Activated naive CD8-positive, alpha-beta T cell (primary cell): ENCODE data around the gene IL17B.

Experiments
- H3K27ac Mint-ChIP-seq: one replicate; pipeline ENCODE4 v1.8.0; 2021; ENCODE audit warnings: mixed read lengths
- H3K27me3 Mint-ChIP-seq: one replicate; pipeline ENCODE4 v1.8.0; 2021; ENCODE audit warnings: mixed read lengths
- H3K36me3 Mint-ChIP-seq: one replicate; pipeline ENCODE4 v1.8.0; 2021; ENCODE audit warnings: mixed read lengths
- H3K4me1 Mint-ChIP-seq: one replicate; pipeline ENCODE4 v1.8.0; 2021; ENCODE audit warnings: low read depth, mixed read lengths
- H3K4me3 Mint-ChIP-seq: one replicate; pipeline ENCODE4 v1.8.0; 2021; ENCODE audit warnings: mild to moderate bottlenecking, mixed read lengths
- H3K9me3 Mint-ChIP-seq: one replicate; pipeline ENCODE4 v1.8.0; 2021; ENCODE audit warnings: low read depth, mixed read lengths

IL17B gene

GRCh38 chr5:149379177-149379761, at the start of gene IL17B:
IL17B (minus strand) TSS chr5:149379292; CDS start chr5:149379225, 67 bp downstream.
- peaks cover 2% of the 10 kb centered on the region for H3K27me3 Mint-ChIP-seq
- no peak within 1 kb of the TSS for H3K4me3 Mint-ChIP-seq
- peaks cover 3% of the 10 kb centered on the region for H3K36me3 Mint-ChIP-seq
- H3K27ac Mint-ChIP-seq, result no peak within 1 kb of the TSS
- no peaks in the 10 kb centered on the region for H3K9me3 Mint-ChIP-seq
- H3K4me1 Mint-ChIP-seq, result no peaks in the 10 kb centered on the region

GRCh38 chr5:149428032-149428431, 48.9 kb upstream of the IL17B start:
- no peaks in the 10 kb centered on the region for H3K36me3 Mint-ChIP-seq
- no peak overlapping the region for H3K4me3 Mint-ChIP-seq
- no peak overlapping the region for H3K27ac Mint-ChIP-seq
- H3K4me1 Mint-ChIP-seq, result peaks cover 3% of the 10 kb centered on the region
- H3K9me3 Mint-ChIP-seq, result no peaks in the 10 kb centered on the region
- H3K27me3 Mint-ChIP-seq, result no peaks in the 10 kb centered on the region

- Mint-ChIP-seq H3K27ac (no peak overlapping the region), H3K4me1 (peaks cover 3% of the 10 kb centered on the region), H3K9me3 (no peaks in the 10 kb centered on the region), H3K4me3 (no peak overlapping the region), H3K27me3 (no peaks in the 10 kb centered on the region), H3K36me3 (no peaks in the 10 kb centered on the region)
Observed at GRCh38 chr5:149427374-149427773, 48.3 kb upstream of the IL17B start.

GRCh38 chr5:149426931-149427330, 47.8 kb upstream of the IL17B start:
- no peak overlapping the region for H3K4me3 Mint-ChIP-seq
- no peak overlapping the region for H3K27ac Mint-ChIP-seq

GRCh38 chr5:149425729-149426128, 46.6 kb upstream of the IL17B start:
- peaks cover 6% of the 10 kb centered on the region for H3K4me1 Mint-ChIP-seq
- H3K27ac Mint-ChIP-seq, result no peak overlapping the region
- no peaks in the 10 kb centered on the region for H3K9me3 Mint-ChIP-seq

More at GRCh38 chr5:149426931-149427330, 47.8 kb upstream of the IL17B start:
- H3K9me3 Mint-ChIP-seq, result no peaks in the 10 kb centered on the region
- no peaks in the 10 kb centered on the region for H3K36me3 Mint-ChIP-seq
- no peaks in the 10 kb centered on the region for H3K27me3 Mint-ChIP-seq
- H3K4me1 Mint-ChIP-seq, result peaks cover 6% of the 10 kb centered on the region

GRCh38 chr5:149424371-149425315, 45.6 kb upstream of the IL17B start:
- no peak overlapping the region for H3K4me3 Mint-ChIP-seq
- no peaks in the 10 kb centered on the region for H3K36me3 Mint-ChIP-seq
- no peaks in the 10 kb centered on the region for H3K27me3 Mint-ChIP-seq
- H3K9me3 Mint-ChIP-seq, result no peaks in the 10 kb centered on the region
- peaks cover 4% of the 10 kb centered on the region for H3K4me1 Mint-ChIP-seq
- H3K27ac Mint-ChIP-seq, result no peak overlapping the region

More at GRCh38 chr5:149425729-149426128, 46.6 kb upstream of the IL17B start:
- Mint-ChIP-seq H3K36me3 (no peaks in the 10 kb centered on the region), H3K27me3 (no peaks in the 10 kb centered on the region), H3K4me3 (no peak overlapping the region)

- H3K4me1 Mint-ChIP-seq, result peaks cover 4% of the 10 kb centered on the region
- H3K9me3 Mint-ChIP-seq, result no peaks in the 10 kb centered on the region
- H3K36me3 Mint-ChIP-seq, result no peaks in the 10 kb centered on the region
- H3K4me3 Mint-ChIP-seq, result no peak overlapping the region
- H3K27me3 Mint-ChIP-seq, result no peaks in the 10 kb centered on the region
- H3K27ac Mint-ChIP-seq, result no peak overlapping the region
Observed at GRCh38 chr5:149423794-149424268, 44.7 kb upstream of the IL17B start.

GRCh38 chr5:149423049-149423793, 44.1 kb upstream of the IL17B start:
- H3K4me1 Mint-ChIP-seq, result peaks cover 4% of the 10 kb centered on the region
- no peaks in the 10 kb centered on the region for H3K9me3 Mint-ChIP-seq
- H3K27ac Mint-ChIP-seq, result no peak overlapping the region
- H3K27me3 Mint-ChIP-seq, result no peaks in the 10 kb centered on the region
- H3K4me3 Mint-ChIP-seq, result no peak overlapping the region
- no peaks in the 10 kb centered on the region for H3K36me3 Mint-ChIP-seq

GRCh38 chr5:149422366-149423048, 43.4 kb upstream of the IL17B start:
- Mint-ChIP-seq H3K27me3 (no peaks in the 10 kb centered on the region), H3K27ac (no peak overlapping the region), H3K9me3 (no peaks in the 10 kb centered on the region), H3K36me3 (no peaks in the 10 kb centered on the region), H3K4me1 (peaks cover 4% of the 10 kb centered on the region), H3K4me3 (no peak overlapping the region)

- Mint-ChIP-seq H3K4me1 (peaks cover 4% of the 10 kb centered on the region), H3K27me3 (no peaks in the 10 kb centered on the region), H3K4me3 (peak overlapping the region; percentile 5), H3K27ac (no peak overlapping the region), H3K9me3 (no peaks in the 10 kb centered on the region), H3K36me3 (no peaks in the 10 kb centered on the region)
Observed at GRCh38 chr5:149421834-149422233, 42.7 kb upstream of the IL17B start.

- Mint-ChIP-seq H3K27ac (no peak overlapping the region), H3K36me3 (no peaks in the 10 kb centered on the region), H3K4me3 (no peak overlapping the region), H3K4me1 (peaks cover 4% of the 10 kb centered on the region), H3K27me3 (no peaks in the 10 kb centered on the region), H3K9me3 (no peaks in the 10 kb centered on the region)
Observed at GRCh38 chr5:149421372-149421685, 42.2 kb upstream of the IL17B start.

GRCh38 chr5:149420545-149421371, 41.7 kb upstream of the IL17B start:
- H3K9me3 Mint-ChIP-seq, result no peaks in the 10 kb centered on the region
- H3K4me1 Mint-ChIP-seq, result peaks cover 4% of the 10 kb centered on the region
- no peak overlapping the region for H3K27ac Mint-ChIP-seq
- H3K4me3 Mint-ChIP-seq, result no peak overlapping the region
- H3K27me3 Mint-ChIP-seq, result no peaks in the 10 kb centered on the region
- H3K36me3 Mint-ChIP-seq, result no peaks in the 10 kb centered on the region

GRCh38 chr5:149419859-149420544, 40.9 kb upstream of the IL17B start:
- no peaks in the 10 kb centered on the region for H3K9me3 Mint-ChIP-seq
- no peak overlapping the region for H3K4me3 Mint-ChIP-seq
- H3K36me3 Mint-ChIP-seq, result no peaks in the 10 kb centered on the region
- H3K27me3 Mint-ChIP-seq, result no peaks in the 10 kb centered on the region
- peaks cover 4% of the 10 kb centered on the region for H3K4me1 Mint-ChIP-seq
- H3K27ac Mint-ChIP-seq, result no peak overlapping the region
